BE2C (cell line): ENCODE results near the gene TTLL13.
"Not testable (repeated sequence)": the region's sequence is repeated elsewhere in the genome, so short reads cannot be mapped to it uniquely, and the experiment has no call there.

Experiments used
- DNase-seq: peaks from one replicate; pipeline ENCODE4 v3.0.0-alpha.2; 2020
- H3K27me3 ChIP-seq: fragments of 250-450 bp; sonication (Bioruptor Pico); 2 replicates; pipeline ENCODE4 v1.5.1; 2020; ENCODE audit warnings: mild to moderate bottlenecking
- H3K36me3 ChIP-seq: fragments of 250-450 bp; sonication (Bioruptor Pico); 2 replicates; pipeline ENCODE4 v1.5.1; 2020; ENCODE audit warnings: mild to moderate bottlenecking
- H3K4me1 ChIP-seq: fragments of 250-450 bp; sonication (Bioruptor Pico); 2 replicates; pipeline ENCODE4 v1.5.1; 2020
- H3K4me3 ChIP-seq: 2 replicates; pipeline ENCODE4 v1.5.1; 2011; ENCODE audit warnings: low read depth, low read length
- H3K9me3 ChIP-seq: fragments of 250-450 bp; sonication (Bioruptor Pico); 2 replicates; pipeline ENCODE4 v1.5.1; 2020
- CTCF ChIP-seq: IDR thresholded peaks from 2 replicates; pipeline ENCODE4 v1.5.1; 2012; ENCODE audit warnings: mild to moderate bottlenecking, low read depth, low read length

Gene TTLL13

DNA sequence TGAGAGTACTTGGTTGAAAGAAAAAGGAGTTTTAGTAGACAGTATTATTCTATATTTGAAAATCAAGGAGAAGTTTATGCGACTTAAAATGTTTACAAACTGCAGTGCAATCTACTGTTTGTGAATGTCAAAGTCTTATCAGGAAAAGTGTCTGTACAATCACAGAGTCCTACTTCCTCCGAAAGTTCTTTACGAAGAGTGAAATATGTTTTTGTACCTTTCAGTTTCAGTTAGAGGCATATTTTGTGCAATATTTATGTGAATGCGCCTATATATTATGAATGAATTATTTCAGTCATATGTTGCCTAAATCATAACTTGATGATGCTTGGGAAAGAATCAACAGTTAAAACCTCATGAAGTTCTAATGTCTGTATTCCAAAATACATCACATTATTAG lies 47.7 kb downstream of the TTLL13 start:
- Histone ChIP-seq H3K27me3 (no peaks in the 10 kb centered on the region), H3K4me3 (no peak overlapping the region), H3K9me3 (no peaks in the 10 kb centered on the region), H3K36me3 (no peaks in the 10 kb centered on the region), H3K4me1 (no peaks in the 10 kb centered on the region)
- no peak for DNase-seq
- TF ChIP-seq CTCF = no peak

GRCh38 chr15:90300541-90300940 lies 51.2 kb downstream of the TTLL13 start:
- Histone ChIP-seq H3K4me3 (peak overlapping the region; percentile 52), H3K27me3 (no peaks in the 10 kb centered on the region), H3K4me1 (no peaks in the 10 kb centered on the region), H3K9me3 (no peaks in the 10 kb centered on the region), H3K36me3 (no peaks in the 10 kb centered on the region)
- no peak for DNase-seq
- no peak for TF ChIP-seq CTCF

GRCh38 chr15:90300988-90301706 lies 51.8 kb downstream of the TTLL13 start:
- peak; percentile 94 for DNase-seq

DNA sequence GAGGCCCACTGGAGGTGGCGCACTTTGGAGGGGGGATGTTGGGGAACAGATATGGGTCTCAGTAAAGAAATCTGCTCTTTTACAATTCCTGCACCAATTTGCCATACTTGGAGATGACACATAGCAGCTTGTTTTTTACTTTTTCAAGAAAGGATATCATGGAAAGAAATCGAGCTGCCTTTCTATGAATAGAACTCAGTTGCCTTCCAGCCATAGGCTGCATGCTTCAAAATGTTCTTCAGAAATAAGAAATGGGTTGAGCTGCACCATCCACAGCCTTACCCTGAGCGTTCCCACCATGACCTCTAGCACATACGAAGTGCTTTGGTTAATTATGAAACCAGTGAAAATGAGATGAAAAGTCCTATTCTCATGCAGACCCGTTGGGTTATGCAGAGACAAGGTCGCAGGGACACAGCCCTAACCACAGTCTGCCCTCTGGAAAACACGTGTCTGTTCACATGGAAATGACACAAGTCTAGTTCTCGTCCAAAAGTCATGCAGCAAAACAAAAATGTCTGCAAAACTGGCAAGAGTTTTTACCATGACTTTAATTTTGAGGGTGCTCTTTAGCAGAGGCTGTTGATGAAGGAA lies 52.4 kb downstream of the TTLL13 start:
- TF ChIP-seq CTCF = no peak
- Histone ChIP-seq H3K9me3 (no peaks in the 10 kb centered on the region), H3K36me3 (no peaks in the 10 kb centered on the region), H3K4me3 (no peak overlapping the region), H3K4me1 (no peaks in the 10 kb centered on the region), H3K27me3 (no peaks in the 10 kb centered on the region)
- DNase-seq = no peak

More at GRCh38 chr15:90300988-90301706, 51.8 kb downstream of the TTLL13 start:
- H3K27me3 ChIP-seq = no peaks in the 10 kb centered on the region
- no peaks in the 10 kb centered on the region for H3K36me3 ChIP-seq
- no peaks in the 10 kb centered on the region for H3K9me3 ChIP-seq
- TF ChIP-seq CTCF = peak; percentile 98
- peak overlapping the region; percentile 52 for H3K4me3 ChIP-seq
- no peaks in the 10 kb centered on the region for H3K4me1 ChIP-seq

DNA sequence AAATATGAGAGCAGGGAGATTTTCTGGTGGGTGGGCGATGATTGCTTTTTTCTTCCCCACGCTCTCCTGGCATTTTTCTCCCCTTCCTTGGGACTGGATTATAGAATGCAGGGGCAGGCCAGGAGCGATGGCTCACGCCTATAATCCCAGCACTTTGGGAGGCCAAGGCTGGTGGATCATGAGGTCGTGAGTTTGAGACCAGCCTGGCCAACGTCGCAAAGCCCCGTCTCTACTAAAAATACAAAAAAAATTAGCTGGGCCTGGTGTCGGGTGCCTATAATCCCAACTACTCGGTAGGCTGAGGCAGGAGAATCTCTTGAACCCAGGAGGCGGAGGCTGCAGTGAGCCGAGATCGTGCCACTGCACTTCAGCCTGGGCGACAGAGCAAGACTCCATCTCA lies 56.0 kb downstream of the TTLL13 start:
- H3K27me3 ChIP-seq, DNase-seq, H3K9me3 ChIP-seq, H3K36me3 ChIP-seq, H3K4me3 ChIP-seq, H3K4me1 ChIP-seq: not testable (repeated sequence)

DNA sequence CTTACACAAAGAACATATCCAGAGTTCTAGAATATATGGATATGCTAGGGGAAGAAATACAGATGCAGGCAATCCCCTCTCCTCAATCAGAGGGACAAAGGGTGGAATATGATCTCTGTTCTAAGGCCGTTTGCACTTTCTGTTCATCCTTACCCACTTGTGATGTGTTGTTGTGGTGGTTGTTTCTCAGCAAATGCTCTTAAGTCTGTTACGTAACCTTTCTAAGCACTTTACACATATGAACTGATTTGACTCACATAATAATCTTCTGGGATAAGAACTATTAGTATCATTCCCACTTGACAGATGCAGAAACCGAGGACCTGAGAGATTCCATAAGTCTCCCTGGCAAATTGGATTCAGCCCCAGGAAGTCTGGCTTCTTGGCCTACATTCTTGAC lies 56.6 kb downstream of the TTLL13 start:
- no peaks in the 10 kb centered on the region for H3K27me3 ChIP-seq
- H3K9me3 ChIP-seq = no peaks in the 10 kb centered on the region
- no peaks in the 10 kb centered on the region for H3K36me3 ChIP-seq
- no peak for DNase-seq
- no peak for TF ChIP-seq CTCF
- no peaks in the 10 kb centered on the region for H3K4me1 ChIP-seq
- H3K4me3 ChIP-seq = no peak overlapping the region
